Peyer's patch (tissue), 4 donors: Measurements from ENCODE around the gene CFAP43.

ENCODE experiments used
- CTCF ChIP-seq, 6 experiments: fragments of 450-650 bp in 4 of 6; fragments of 200-600 bp in 2 of 6; sonication (generic) in 1 of 6; IDR thresholded peaks; one replicate each; pipeline ENCODE4 v1.5.1; 2017 to 2019; ENCODE audit warnings: antibody characterized with exemption in 6 of 6, mild to moderate bottlenecking in 3 of 6, moderate library complexity in 1 of 6
- POLR2A ChIP-seq, 2 donors: fragments of 450-650 bp; IDR thresholded peaks; one replicate each; pipeline ENCODE4 v1.5.1; 2017; ENCODE audit warnings: antibody characterized with exemption in 2 of 2, mild to moderate bottlenecking in 2 of 2, moderate library complexity in 2 of 2

- TF ChIP-seq CTCF (IDR thresholded peaks at IDR 0.05), result no peak
- TF ChIP-seq POLR2A (IDR thresholded peaks at IDR 0.05), result no peak
These were observed 90.1 kb downstream of the CFAP43 start for GRCh38 chr10:104142081-104142480.
